ELR (cell line): ENCODE data around the gene CR1L.
"Not testable (repeated sequence)": the region's sequence is repeated elsewhere in the genome, so short reads cannot be mapped to it uniquely, and the experiment has no call there.

ENCODE experiments used
- DNase-seq: peaks from one replicate; pipeline ENCODE4 v3.0.0-alpha.2; 2015; ENCODE audit warnings: low read depth

CR1L gene

DNA sequence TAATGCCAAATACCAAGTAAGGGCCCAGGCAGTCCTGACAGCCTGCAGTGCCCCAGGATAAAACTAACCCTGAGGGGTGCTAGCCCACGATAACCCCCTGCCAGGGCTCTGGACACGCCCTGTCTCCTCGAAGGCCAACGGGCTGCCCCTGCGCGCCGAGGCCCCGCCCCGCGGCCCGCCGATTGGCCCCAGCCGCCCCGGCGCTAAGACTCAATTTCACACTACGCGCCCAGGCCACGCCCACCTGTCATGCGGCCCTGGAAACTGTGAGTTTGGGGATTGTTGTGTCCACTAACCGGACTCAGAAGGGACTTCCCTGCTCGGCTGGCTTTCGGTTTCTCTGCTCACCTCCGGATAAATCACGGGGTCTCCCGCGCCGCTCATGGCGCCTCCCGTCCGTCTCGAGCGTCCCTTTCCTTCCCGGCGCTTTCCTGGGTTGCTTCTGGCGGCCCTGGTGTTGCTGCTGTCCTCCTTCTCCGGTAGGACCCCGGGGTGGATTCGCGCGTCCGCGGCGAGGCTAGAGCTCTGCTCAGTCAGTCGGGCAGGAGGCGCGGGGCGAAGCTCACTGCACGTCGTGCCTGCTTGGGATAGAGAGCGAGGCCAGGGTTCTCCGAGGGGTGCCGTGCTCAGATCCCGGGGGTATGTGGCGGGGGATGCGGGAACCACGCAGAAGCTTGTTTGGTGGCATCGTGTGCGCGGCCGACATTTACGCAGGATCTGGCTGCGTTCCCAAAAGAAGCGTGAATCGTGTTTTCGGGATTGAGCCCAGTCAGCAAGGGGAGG lies at the start of gene CR1L:
TSS of gene CR1L (plus strand) at position 282 of the 783 bp plus-strand sequence. CDS start at position 383, 101 bp downstream.
- peak; percentile 65 for DNase-seq

DNA sequence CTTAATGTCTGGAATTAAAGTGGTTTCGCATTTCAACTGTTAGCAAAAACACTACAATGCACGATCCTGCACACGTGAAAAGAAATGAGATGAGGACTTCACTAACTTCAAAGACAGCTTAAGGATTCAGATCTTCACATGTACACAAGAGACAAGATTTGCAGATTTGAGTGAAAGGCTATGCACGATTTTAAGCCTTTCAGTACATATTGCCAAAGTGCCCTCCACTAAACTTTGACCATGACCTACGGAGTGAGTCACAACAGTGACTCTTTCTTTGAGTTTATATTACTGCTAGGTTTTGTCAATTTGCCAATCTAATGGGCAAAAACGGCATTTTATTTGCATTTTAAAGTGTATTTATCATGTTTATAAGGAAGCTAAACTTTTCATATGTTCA lies 41.2 kb upstream of the CR1L start:
- DNase-seq, result peak; percentile 81

DNA sequence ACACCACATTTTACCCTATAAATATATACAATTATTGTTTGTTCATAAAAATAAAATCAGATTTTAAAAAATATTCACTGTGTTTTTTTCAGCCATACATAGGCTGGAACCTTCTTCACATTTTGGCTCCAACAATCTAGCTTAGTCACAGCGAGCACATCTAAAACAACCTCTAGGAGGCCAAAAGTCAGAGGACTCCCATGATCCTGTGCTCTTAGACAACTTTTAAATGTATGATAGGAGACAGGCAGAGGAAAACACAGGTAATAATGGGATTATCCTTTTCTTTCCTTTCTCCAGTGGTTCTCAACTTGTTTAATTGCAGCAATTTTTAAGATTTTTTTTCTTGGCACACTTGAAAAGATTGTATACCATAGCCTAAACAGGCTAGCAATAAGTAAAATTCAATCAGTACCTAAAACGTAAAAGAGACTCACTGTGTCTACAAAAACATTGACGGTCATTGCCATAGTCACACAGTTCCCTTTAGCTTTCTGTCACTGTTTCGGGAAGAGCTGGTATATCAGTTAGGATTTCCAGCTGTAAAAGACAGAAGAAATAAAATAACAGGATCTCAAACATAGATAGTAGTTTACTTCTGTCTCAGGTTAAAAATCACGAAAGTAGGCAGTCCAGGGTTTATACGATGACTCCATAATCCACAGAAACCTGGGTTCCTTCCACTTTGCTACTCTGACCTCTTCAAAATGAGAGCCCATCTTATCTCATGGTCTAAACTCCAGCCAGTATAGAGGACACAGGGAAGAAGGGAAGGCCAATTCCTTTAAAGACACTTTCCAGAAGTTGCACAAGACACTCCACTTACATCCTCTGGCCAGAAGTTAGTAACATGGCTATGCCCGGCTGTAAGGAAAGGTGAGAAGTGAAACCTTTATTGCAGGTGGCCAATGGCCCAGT lies 39.2 kb upstream of the CR1L start:
- no peak for DNase-seq

GRCh38 chr1:207606362-207606755 lies 38.6 kb upstream of the CR1L start:
- DNase-seq, result no peak

- DNase-seq, result no peak
These were observed 32.2 kb upstream of the CR1L start for GRCh38 chr1:207612762-207613161.

DNA sequence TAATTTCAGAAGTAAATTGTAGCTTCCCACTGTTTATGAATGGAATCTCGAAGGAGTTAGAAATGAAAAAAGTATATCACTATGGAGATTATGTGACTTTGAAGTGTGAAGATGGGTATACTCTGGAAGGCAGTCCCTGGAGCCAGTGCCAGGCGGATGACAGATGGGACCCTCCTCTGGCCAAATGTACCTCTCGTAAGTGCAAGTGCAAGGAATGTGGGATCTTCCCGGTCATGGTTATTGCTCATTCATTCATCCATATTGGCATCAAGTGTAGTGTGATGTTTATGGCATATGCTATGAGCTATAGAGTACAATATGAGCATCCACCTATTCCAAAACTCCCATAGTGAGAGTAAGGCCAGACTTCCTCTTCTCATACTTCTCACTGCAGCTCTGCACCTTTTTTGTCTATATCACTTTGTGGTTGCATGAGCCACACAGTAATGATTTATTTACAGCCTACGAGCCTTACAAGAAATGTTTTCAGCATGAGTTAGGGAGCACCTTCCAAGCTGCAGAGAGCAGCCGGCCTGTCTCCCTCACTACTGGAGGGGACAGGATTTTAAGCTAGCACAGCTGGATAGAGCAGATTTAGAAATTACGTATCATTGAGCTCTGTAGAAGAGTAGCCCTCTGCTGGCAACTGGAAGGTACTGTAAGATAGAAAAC lies 24.9 kb upstream of the CR1L start:
- peak; percentile 70 for DNase-seq

GRCh38 chr1:207620543-207620893 lies 24.4 kb upstream of the CR1L start:
- no peak for DNase-seq

DNA sequence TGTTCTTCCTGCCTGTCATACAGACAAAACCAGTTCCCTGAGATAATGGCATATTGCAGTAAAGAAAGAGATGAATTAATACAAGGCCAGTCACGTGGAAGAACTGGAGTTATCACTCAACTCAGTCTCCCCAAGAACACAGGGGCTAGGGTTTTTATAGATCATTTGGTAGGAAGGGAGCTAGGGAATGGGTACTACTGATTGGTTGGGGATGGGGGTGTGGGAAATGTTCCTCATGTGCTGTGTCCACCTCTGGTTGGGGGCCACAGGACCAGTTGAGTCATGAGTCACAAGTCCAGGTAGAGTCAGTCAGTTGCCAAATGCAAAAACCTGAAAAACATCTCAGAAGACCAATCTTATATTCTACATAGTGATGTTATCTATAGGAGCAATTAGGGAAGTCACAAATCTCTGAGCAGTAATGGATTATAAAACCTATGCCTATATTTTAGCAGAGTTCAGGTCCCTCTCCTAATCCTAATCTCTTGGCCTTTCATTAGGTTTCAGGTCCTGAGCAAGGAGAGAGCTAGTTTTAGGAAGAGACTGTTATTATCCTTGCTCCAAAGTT lies 19.3 kb upstream of the CR1L start:
- not testable (repeated sequence) for DNase-seq

DNA sequence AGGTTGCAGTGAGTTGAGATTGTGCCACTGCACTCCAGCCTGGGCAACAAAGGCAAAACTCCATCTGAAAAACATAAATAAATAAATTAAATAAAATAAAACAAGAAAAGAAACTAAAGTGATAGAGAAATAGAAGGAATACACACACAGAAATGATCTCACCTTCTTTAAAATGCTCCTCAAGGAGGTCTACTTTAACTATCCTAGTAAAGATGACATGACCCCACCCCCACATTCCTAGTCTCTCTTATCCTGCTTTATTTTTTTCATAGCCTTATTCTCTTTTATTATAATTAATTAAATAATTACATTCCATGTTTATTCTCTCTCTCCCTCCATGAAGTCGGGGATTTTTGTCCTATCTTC lies 18.0 kb upstream of the CR1L start:
- no peak for DNase-seq

- no peak for DNase-seq
These were observed 17.4 kb upstream of the CR1L start for GRCh38 chr1:207627496-207627895.

GRCh38 chr1:207628776-207629175 lies 16.2 kb upstream of the CR1L start:
- no peak for DNase-seq

GRCh38 chr1:207631137-207631536 lies 13.8 kb upstream of the CR1L start:
- DNase-seq, result no peak

- no peak for DNase-seq
These were observed 11.7 kb upstream of the CR1L start for GRCh38 chr1:207633226-207633625.

DNA sequence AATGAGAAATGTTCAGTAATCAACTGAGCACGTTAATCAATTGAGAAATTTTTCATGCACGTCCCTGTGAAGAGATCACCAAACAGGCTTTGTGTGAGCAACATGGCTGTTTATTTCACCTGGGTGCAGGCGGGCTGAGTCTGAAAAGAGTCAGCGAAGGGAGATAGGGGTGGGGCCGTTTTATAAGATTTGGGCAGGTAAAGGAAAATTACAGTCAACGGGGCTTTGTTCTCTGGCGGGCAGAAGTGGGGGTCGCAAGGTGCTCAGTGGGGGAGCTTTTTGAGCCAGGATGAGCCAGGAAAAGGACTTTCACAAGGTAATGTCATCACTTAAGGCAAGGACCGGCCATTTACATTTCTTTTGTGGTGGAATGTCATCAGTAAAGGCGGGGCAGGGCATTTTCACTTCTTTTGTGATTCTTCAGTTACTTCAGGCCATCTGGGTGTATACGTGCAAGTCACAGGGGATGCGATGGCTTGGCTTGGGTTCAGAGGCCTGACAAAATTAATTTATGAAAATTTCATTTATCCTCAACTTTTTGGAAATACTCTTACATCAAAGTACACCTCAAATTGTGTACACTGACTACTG lies 11.1 kb upstream of the CR1L start:
- DNase-seq, result not testable (repeated sequence)

GRCh38 chr1:207634293-207634692 lies 10.6 kb upstream of the CR1L start:
- DNase-seq, result not testable (repeated sequence)

DNA sequence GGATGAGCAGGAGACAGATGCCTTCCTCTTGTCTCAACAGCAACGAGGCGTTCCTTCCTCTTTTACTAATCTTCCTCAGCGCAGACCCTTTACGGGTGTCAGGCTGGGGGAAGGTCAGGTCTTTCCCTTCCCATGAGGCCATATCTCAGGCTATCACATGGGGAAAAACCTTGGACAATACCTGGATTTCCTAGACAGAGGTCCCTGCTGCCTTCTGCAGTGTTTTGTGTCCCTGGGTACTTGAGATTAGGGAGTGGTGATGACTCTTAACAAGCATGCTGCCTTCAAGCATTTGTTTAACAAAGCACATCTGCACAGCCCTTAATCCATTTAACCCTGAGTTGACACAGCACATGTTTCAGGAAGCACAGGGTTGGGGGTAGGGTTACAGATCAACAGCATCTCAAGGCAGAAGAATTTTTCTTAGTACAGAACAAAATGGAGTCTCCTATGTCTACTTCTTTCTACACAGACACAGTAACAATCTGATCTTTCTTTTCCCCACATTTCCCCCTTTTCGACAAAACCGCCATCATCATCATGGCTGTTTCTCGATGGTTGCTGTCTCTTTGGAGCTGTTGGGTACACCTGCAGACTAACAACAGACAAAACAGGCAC lies 9.3 kb upstream of the CR1L start:
- DNase-seq, result not testable (repeated sequence)

DNA sequence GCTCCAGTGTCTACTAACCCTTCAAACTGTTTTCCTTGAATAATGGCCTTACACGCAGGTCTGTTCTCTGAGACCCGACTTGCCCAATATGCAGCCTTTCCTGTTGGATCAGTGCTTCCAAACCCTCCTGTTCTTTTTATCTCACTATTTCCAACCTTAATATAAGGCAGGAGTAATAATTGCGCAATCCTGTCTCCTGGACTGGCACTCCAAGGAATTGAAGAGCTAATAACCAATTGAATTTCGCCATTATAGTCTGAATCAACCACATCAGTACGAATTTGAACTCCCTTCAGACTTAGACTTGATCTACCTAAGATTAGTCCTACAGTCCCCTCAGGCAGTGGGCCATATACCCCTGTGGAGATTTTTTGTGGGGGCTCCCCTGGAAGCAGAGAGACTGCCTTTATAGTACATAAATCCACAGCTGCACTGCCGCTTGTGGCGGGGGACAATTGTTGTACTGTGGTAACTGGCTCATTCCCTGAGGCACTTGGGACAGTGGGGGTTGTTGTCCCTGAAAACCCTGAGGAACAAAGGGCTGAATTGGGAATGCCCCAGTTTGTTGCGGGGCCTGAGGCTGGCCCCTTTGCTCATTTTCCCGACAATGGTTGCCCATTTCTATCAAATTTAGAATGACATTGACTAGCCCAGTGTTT lies 6.3 kb upstream of the CR1L start:
- DNase-seq, result not testable (repeated sequence)

DNA sequence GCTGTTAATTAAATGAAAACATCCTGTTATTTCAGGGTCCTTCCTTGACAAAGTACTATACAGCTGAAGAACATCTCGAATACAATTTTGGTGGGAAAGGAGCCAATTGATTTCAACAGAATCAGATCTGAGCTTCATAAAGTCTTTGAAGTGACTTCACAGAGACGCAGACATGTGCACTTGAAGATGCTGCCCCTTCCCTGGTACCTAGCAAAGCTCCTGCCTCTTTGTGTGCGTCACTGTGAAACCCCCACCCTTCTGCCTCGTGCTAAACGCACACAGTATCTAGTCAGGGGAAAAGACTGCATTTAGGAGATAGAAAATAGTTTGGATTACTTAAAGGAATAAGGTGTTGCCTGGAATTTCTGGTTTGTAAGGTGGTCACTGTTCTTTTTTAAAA lies 5.6 kb upstream of the CR1L start:
- DNase-seq, result not testable (repeated sequence)

GRCh38 chr1:207644166-207644851 lies 624 bp upstream of the CR1L start:
- no peak for DNase-seq

- DNase-seq, result no peak
These were observed 725 bp downstream of the CR1L start for GRCh38 chr1:207645635-207646081.
